Endothelial cell (in vitro differentiated cells): Measurements from ENCODE around the gene NMNAT2. TPM values are rescaled to one million over a fixed set of nuclear protein-coding genes. Genes with fewer than 3 reads are reported as not detected.

Experiments
- DNase-seq: peaks from one replicate; pipeline ENCODE4 v3.0.0; 2021; ENCODE audit warnings: low spot score
- H3K27ac Mint-ChIP-seq: one replicate; pipeline ENCODE4 v1.8.0; 2021; ENCODE audit warnings: mixed read lengths, inconsistent platforms; ENCODE audit not compliant: unreplicated experiment
- H3K27me3 Mint-ChIP-seq: one replicate; pipeline ENCODE4 v1.8.0; 2021; ENCODE audit warnings: mild to moderate bottlenecking, moderate library complexity, mixed read lengths, inconsistent platforms; ENCODE audit not compliant: unreplicated experiment
- H3K36me3 Mint-ChIP-seq: one replicate; pipeline ENCODE4 v1.8.0; 2021; ENCODE audit warnings: mild to moderate bottlenecking, low read depth, mixed read lengths, inconsistent platforms; ENCODE audit not compliant: unreplicated experiment
- H3K4me1 Mint-ChIP-seq: one replicate; pipeline ENCODE4 v1.8.0; 2021; ENCODE audit warnings: mild to moderate bottlenecking, mixed read lengths, inconsistent platforms; ENCODE audit not compliant: unreplicated experiment
- H3K4me3 Mint-ChIP-seq: one replicate; pipeline ENCODE4 v1.8.0; 2021; ENCODE audit warnings: mild to moderate bottlenecking, mixed read lengths, inconsistent platforms; ENCODE audit not compliant: unreplicated experiment
- H3K9me3 Mint-ChIP-seq: one replicate; pipeline ENCODE4 v1.8.0; 2021; ENCODE audit warnings: mixed read lengths, inconsistent platforms; ENCODE audit not compliant: unreplicated experiment
- CTCF ChIP-seq: fragments of 200-600 bp; sonication (generic); IDR thresholded peaks from one replicate; pipeline ENCODE4 v1.5.0; 2021; ENCODE audit warnings: antibody characterized with exemption; ENCODE audit not compliant: unreplicated experiment
- total RNA-seq: library from RNA; stranded (reverse); fragmentation: NEBNext Ultra II Directional; extraction: Animal tissue kit (Norgen Biotek cat#: 25700); gene quantifications from one replicate; pipeline ENCODE4 v1.2.1, GENCODE V29; 2021; ENCODE audit not compliant: unreplicated experiment

NMNAT2 gene
- total RNA-seq, 1 donor from 2014 or later = 1.7 TPM

GRCh38 chr1:183424691-183425090 is 6.5 kb upstream of the NMNAT2 start:
- no peak overlapping the region for H3K27ac Mint-ChIP-seq
- no peak for TF ChIP-seq CTCF
- H3K4me3 Mint-ChIP-seq = no peak overlapping the region
- DNase-seq = no peak
- no peaks in the 10 kb centered on the region for H3K9me3 Mint-ChIP-seq
- H3K4me1 Mint-ChIP-seq = no peaks in the 10 kb centered on the region
- H3K36me3 Mint-ChIP-seq = peaks cover 5% of the 10 kb centered on the region
- no peaks in the 10 kb centered on the region for H3K27me3 Mint-ChIP-seq

- no peak for DNase-seq
- peaks cover 7% of the 10 kb centered on the region for H3K36me3 Mint-ChIP-seq
- H3K27ac Mint-ChIP-seq = no peak overlapping the region
- H3K4me3 Mint-ChIP-seq = no peak overlapping the region
- no peaks in the 10 kb centered on the region for H3K9me3 Mint-ChIP-seq
- TF ChIP-seq CTCF = no peak
- peaks cover 3% of the 10 kb centered on the region for H3K4me1 Mint-ChIP-seq
- peaks cover 4% of the 10 kb centered on the region for H3K27me3 Mint-ChIP-seq
These were observed 5.4 kb upstream of the NMNAT2 start for GRCh38 chr1:183423541-183423940.

GRCh38 chr1:183419399-183419798 is 1.2 kb upstream of the NMNAT2 start:
- Mint-ChIP-seq H3K36me3 (peaks cover 4% of the 10 kb centered on the region), H3K4me3 (no peak overlapping the region), H3K27ac (no peak overlapping the region), H3K9me3 (no peaks in the 10 kb centered on the region), H3K4me1 (peaks cover 22% of the 10 kb centered on the region), H3K27me3 (peaks cover 11% of the 10 kb centered on the region)
- no peak for TF ChIP-seq CTCF
- no peak for DNase-seq

DNA sequence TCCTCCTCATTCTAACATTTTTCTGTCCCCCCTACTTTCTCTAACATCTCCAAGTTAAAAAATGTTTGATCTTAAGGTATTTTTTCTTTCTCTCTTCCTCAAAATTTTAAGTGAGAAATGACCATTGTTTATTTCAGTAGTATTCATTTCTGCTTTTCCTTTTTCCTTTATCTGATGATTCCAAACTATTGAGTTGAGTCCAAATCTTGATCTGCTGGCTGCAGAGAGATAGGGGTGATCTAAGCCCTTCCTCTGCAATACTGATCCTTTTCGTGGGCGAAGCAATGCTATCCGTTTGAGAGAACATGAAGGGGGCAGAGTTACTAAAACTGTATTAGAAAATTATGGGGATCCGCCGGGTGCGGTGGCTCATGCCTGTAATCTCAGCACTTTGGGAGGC is 516 bp upstream of the NMNAT2 start:
- Mint-ChIP-seq H3K9me3 (no peaks in the 10 kb centered on the region), H3K4me1 (peaks cover 22% of the 10 kb centered on the region), H3K4me3 (peak overlapping the region; percentile 53), H3K27ac (no peak overlapping the region), H3K27me3 (peaks cover 11% of the 10 kb centered on the region), H3K36me3 (peaks cover 4% of the 10 kb centered on the region)
- TF ChIP-seq CTCF = no peak
- DNase-seq = no peak

DNA sequence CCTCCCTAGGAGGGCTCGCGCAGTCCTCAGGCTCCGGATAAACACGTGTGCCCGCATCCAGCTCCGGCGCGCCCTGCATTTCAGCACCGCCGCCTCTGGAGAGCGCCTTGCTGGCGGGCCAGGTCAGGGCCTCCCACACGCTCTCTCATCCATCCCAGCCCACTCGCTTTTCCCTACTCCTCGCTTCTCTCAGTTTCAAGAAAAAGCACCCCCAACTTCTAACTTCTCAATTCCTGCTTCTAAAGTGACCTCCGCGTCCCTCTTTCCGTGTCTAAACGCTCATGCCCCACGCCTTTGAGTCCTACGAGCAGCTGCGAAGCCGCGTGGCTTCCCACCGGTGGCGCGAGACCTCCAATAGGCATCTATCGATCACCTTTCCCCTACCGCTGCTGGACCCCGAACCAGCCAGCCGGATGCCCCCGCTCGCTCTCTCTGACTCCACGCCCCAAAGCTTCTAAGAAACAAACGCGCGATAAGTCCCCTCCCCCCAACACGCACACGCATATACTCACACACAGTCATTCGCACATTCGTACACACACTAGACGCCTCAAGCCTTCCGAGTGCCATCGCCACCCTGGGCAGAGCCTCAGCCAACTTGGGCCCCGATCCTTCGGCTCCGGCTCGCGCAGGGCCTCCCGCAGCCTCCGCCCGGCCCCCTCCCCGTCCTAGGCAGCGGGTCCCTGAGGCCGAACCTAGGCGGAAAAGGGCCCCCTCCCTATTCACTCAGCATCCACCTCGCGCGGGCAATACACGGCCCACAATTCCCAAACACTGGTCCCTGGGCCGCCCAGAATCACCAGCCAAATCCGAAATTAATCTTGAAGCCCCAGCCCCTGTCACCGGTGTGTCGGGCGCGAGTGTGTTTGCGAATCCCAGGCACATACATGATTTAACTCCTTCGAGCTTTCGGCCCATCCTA is 1.1 kb downstream of the NMNAT2 start:
- H3K27me3 Mint-ChIP-seq = peaks cover 11% of the 10 kb centered on the region
- H3K9me3 Mint-ChIP-seq = no peaks in the 10 kb centered on the region
- TF ChIP-seq CTCF = no peak
- peaks cover 4% of the 10 kb centered on the region for H3K36me3 Mint-ChIP-seq
- H3K27ac Mint-ChIP-seq = no peak overlapping the region
- peak overlapping the region; percentile 53 for H3K4me3 Mint-ChIP-seq
- peak; percentile 90 for DNase-seq
- peaks cover 22% of the 10 kb centered on the region for H3K4me1 Mint-ChIP-seq
